Cardiac muscle cell (in vitro differentiated cells and primary cell): ENCODE measurements around the gene TNNC2. TPM values are rescaled to one million over a fixed set of nuclear protein-coding genes. Genes with fewer than 3 reads are reported as not detected.
A peak's percentile ranks its signal among the peaks of the same experiment; 100 is the strongest.
"Not testable (repeated sequence)": the region's sequence is repeated elsewhere in the genome, so short reads cannot be mapped to it uniquely, and the experiment has no call there.

Experiments used
- DNase-seq, 2 donors: peaks; one replicate each; pipeline versions ENCODE4 v3.0.0 to v3.0.0-alpha.2; 2010 to 2017; ENCODE audit warnings: low read depth in 1 of 2, low spot score in 1 of 2
- H3K27ac ChIP-seq: fragments of 200-600 bp; sonication (generic); 2 replicates; pipeline ENCODE4 v1.5.1; 2016
- H3K27me3 ChIP-seq: fragments of 200-600 bp; sonication (generic); 2 replicates; pipeline ENCODE4 v1.6.0; 2016; ENCODE audit warnings: control low read depth
- H3K36me3 ChIP-seq: fragments of 200-600 bp; sonication (generic); 2 replicates; pipeline ENCODE4 v1.5.1; 2016; ENCODE audit warnings: control low read depth
- H3K4me1 ChIP-seq: fragments of 200-600 bp; sonication (generic); 2 replicates; pipeline ENCODE4 v1.8.1; 2017; ENCODE audit warnings: low read depth, mild to moderate bottlenecking, mixed run types
- H3K4me3 ChIP-seq: fragments of 200-600 bp; sonication (generic); 2 replicates; pipeline ENCODE4 v1.5.1; 2016; ENCODE audit warnings: mild to moderate bottlenecking
- H3K9me3 ChIP-seq: fragments of 200-600 bp; sonication (generic); 2 replicates; pipeline ENCODE4 v1.5.1; 2017; ENCODE audit warnings: low read depth, mild to moderate bottlenecking, control low read depth
- CTCF ChIP-seq: IDR thresholded peaks from 2 replicates; pipeline ENCODE4 v1.5.1; 2012; ENCODE audit warnings: low read depth, mild to moderate bottlenecking, low read length
- polyA plus RNA-seq: library from polyadenylated mRNA; unstranded; fragments of >200 nt; fragmentation: Nextera tagmentation; extraction: Ambion mirVana; gene quantifications from 2 replicates; pipeline ENCODE4 v1.2.1, GENCODE V29; 2016
- total RNA-seq: library from RNA; depleted of rRNA; stranded (reverse); fragments of >200 nt; gene quantifications from 2 replicates; pipeline ENCODE4 v1.2.3, GENCODE V29; 2016

Gene TNNC2
- total and polyA plus RNA-seq, 2 experiments from 2014 or later: 36.0 to 96.3 TPM

- Histone ChIP-seq H3K9me3 (no peaks in the 10 kb centered on the region), H3K36me3 (no peaks in the 10 kb centered on the region), H3K27me3 (no peaks in the 10 kb centered on the region), H3K4me3 (peak overlapping the region; percentile 66), H3K27ac (peak overlapping the region; percentile 87), H3K4me1 (peaks cover 26% of the 10 kb centered on the region)
- TF ChIP-seq CTCF: no peak
- DNase-seq: peak; percentile 69 to 75
These were observed 7.0 kb upstream of the TNNC2 start for GRCh38 chr20:45833883-45834796.

DNA sequence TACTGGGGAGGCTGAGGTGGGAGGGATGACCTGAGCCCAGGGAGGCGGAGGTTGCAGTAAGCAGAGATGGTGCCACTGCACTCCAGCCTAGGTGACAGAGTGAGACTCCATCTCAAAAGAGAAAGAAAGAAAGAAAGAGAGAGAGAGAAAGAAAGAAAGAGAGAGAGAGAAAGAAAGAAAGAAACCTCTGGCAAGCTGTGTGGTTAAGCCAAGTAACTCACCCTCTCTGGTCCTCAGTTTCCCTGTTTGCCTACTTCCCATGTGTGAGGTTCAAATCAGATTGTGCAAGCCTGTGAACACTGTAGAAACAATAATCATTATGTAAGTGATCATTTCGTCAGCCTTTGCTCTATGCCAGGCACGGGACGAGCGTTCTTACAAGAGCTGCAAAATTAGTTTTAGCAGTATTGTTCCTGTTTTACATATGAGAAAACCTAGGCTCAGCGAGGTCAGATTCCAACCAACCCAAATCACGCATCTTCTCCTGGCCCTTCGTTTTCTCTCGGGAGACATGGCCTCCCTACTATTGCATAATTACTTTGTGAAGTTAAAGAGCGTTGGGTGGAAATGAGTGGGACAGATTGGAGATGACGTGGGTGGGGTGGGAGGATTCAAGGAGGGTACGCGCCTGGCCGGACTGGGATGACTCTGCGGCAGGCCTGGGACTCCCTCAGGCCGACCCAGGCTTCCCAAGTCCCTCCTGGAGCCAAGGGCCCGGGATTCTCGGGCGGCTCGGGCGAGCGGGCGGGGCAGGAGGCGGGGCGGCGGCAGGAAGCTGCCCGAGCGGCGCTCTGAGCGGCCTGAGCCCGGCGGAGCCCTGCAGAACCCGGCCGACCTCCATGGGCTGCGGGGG lies 6.1 kb upstream of the TNNC2 start, which contains the start of gene SNX21:
SNX21 (plus strand) TSS at position 770 of the 853 bp plus-strand sequence. CDS start 121 bp downstream, outside the sequence.
- H3K9me3 ChIP-seq: no peaks in the 10 kb centered on the region
- peak; percentile 91 to 99 for DNase-seq
- peaks cover 33% of the 10 kb centered on the region for H3K4me1 ChIP-seq
- H3K27ac ChIP-seq: peak within 1 kb of the TSS; percentile 87
- TF ChIP-seq CTCF: no peak
- peak within 1 kb of the TSS; percentile 66 for H3K4me3 ChIP-seq
- H3K27me3 ChIP-seq: no peaks in the 10 kb centered on the region
- no peaks in the 10 kb centered on the region for H3K36me3 ChIP-seq

- no peaks in the 10 kb centered on the region for H3K27me3 ChIP-seq
- peaks cover 39% of the 10 kb centered on the region for H3K4me1 ChIP-seq
- TF ChIP-seq CTCF: no peak
- no peaks in the 10 kb centered on the region for H3K36me3 ChIP-seq
- no peak overlapping the region for H3K4me3 ChIP-seq
- no peaks in the 10 kb centered on the region for H3K9me3 ChIP-seq
- peak overlapping the region; percentile 87 for H3K27ac ChIP-seq
- DNase-seq: no peak
These were observed 5.5 kb upstream of the TNNC2 start for GRCh38 chr20:45832619-45833018.

DNA sequence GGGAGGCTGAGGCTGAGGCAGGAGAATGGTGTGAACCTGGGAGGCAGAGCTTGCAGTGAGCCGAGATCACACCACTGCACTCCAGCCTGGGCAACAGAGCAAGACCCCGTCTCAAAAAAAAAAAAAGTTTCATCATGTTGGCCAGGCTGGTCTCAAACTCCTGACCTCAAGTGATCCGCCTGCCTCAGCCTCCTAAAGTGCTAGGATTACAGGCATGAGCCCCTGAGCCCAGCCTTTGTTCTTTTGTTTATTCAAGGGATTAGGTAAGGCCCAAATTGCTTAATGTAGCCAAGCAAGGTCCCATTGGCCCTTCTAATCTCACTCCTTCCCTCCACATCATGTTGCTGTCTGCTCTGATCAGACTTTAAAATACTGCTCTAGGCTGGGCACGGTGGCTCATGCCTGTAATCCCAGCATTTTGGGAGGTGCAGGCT lies 2.6 kb upstream of the TNNC2 start:
- DNase-seq, H3K9me3 ChIP-seq, H3K4me3 ChIP-seq, H3K27me3 ChIP-seq, H3K36me3 ChIP-seq: not testable (repeated sequence)
- peak overlapping the region; percentile 95 for H3K27ac ChIP-seq
- H3K4me1 ChIP-seq: peaks cover 50% of the 10 kb centered on the region

DNA sequence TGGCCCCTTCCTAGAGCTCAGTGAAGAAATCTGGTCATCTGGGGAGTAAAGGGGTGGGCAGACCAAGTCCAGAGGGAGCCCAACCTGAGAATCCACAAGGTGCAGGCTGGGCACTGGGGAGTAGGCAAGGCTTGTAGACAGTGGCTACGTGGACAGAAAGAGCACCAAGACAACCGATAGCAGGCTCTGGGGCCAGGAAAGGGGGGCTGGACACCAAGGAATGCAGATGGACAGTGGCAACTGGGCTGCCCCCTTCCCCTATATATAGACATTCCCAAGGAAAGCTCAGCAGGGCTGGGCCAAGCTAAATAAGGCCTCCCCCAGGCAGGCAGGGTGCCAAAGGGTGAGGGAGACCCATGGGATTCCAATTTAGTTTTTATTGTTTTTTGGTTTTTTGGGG lies 1.5 kb upstream of the TNNC2 start:
- no peak for TF ChIP-seq CTCF
- Histone ChIP-seq H3K36me3 (no peaks in the 10 kb centered on the region), H3K9me3 (no peaks in the 10 kb centered on the region), H3K27ac (peak overlapping the region; percentile 95), H3K27me3 (no peaks in the 10 kb centered on the region), H3K4me1 (peaks cover 53% of the 10 kb centered on the region), H3K4me3 (no peak overlapping the region)
- peak in 1 of 2 donors; percentile 86 for DNase-seq
